ENCODE results near the gene CCDC74B. TPM values are rescaled to one million over a fixed set of nuclear protein-coding genes. Genes with fewer than 3 reads are reported as not detected.
"Not testable (repeated sequence)": the region's sequence is repeated elsewhere in the genome, so short reads cannot be mapped to it uniquely, and the experiment has no call there.

CCDC74B gene
- total RNA-seq, 2 donors from 2014 or later = 0.35 to 0.64 TPM

DNA sequence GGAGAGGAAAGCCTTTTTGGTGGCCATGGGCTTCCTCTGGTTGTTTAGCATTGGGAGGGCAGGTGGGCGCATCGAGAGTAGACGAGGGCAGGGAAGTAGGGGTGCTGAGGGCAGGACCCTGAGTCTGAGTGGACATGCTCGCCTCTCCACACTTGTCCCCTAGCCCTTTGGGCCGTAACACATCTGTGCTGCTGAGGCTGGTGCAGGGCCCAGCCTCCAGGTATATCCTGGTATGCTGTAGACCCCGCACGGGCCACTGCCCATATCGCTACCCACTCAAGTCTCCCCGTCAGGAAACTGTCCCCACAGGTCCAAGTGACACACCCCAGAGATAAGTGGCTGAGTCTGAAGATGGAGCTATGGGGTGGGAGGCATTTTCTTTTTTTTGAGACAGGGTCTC, 13.7 kb upstream of the CCDC74B start:
- no peak for DNase-seq
- no peak overlapping the region for H3K27ac ChIP-seq
- TF ChIP-seq, protein P1, sequence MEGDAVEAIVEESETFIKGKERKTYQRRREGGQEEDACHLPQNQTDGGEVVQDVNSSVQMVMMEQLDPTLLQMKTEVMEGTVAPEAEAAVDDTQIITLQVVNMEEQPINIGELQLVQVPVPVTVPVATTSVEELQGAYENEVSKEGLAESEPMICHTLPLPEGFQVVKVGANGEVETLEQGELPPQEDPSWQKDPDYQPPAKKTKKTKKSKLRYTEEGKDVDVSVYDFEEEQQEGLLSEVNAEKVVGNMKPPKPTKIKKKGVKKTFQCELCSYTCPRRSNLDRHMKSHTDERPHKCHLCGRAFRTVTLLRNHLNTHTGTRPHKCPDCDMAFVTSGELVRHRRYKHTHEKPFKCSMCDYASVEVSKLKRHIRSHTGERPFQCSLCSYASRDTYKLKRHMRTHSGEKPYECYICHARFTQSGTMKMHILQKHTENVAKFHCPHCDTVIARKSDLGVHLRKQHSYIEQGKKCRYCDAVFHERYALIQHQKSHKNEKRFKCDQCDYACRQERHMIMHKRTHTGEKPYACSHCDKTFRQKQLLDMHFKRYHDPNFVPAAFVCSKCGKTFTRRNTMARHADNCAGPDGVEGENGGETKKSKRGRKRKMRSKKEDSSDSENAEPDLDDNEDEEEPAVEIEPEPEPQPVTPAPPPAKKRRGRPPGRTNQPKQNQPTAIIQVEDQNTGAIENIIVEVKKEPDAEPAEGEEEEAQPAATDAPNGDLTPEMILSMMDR (IDR thresholded peaks at IDR 0.05) = no peak
- intact Hi-C loops (cut with DNase I) = loop anchor here (5.0 kb wide), 1 partner anchor 174 kb away; no protein-coding TSS in a partner anchor
- no peaks in the 10 kb centered on the region for H3K9me3 ChIP-seq
- H3K9ac ChIP-seq (ENCODE audit: low read depth in 2 of 2, low read length in 2 of 2) = no peak overlapping the region
- no peaks in the 10 kb centered on the region for H3K4me1 ChIP-seq
- H3K27me3 ChIP-seq = no peaks in the 10 kb centered on the region
- H3K36me3 ChIP-seq = no peaks in the 10 kb centered on the region
- H3K4me3 ChIP-seq = no peak overlapping the region

DNA sequence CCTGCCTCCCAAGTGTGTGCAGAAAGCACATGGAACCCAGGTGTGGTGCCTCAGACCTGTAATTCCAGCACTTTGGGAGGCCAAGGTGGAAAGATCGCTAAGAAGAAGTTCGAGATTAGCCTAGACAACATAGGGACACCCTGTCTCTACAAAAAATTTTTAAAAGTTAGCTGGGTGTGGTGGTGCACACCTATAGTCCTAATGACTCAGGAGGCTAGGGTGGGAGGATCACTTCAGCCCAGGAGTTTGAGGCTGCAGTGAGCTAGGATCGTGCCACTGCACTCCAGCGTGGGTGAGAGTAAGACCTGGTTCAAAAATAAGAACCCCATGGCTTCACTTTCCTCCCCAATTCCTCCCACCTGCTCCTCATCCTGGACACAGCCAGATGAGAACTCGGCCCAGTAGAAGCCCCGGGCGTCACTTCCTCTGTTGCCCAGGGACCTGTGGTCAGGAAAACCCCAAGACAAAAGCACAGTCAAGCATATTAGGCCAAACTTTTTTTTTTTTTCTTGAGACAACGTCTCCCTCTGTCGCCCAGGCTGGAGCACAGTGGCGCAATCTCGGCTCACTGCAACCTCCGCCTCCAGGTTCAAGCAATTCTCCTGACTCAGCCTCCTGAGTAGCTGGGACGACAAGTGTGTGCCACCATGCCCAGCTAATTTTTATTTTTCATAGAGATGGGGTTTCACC, 13.1 kb upstream of the CCDC74B start:
- DNase-seq, H3K36me3 ChIP-seq: not testable (repeated sequence)
- intact Hi-C loops (cut with DNase I) = loop anchor here (5.0 kb wide), 1 partner anchor 174 kb away; no protein-coding TSS in a partner anchor

GRCh38 chr2:130157354-130157753, 12.4 kb upstream of the CCDC74B start:
- not testable (repeated sequence) for H3K4me3 ChIP-seq; H3K27me3 ChIP-seq; H3K36me3 ChIP-seq; H3K4me1 ChIP-seq; H3K9me3 ChIP-seq; H3K9ac ChIP-seq (ENCODE audit: low read depth in 2 of 2, low read length in 2 of 2); H3K27ac ChIP-seq; DNase-seq
- intact Hi-C loops (cut with DNase I) = loop anchor here (5.0 kb wide), 1 partner anchor 175 kb away; no protein-coding TSS in a partner anchor

More for the DNA sequence above, 13.1 kb upstream of the CCDC74B start:
- H3K27me3 ChIP-seq; H3K9ac ChIP-seq (ENCODE audit: low read depth in 2 of 2, low read length in 2 of 2); H3K9me3 ChIP-seq; H3K4me1 ChIP-seq; H3K4me3 ChIP-seq; H3K27ac ChIP-seq: not testable (repeated sequence)

DNA sequence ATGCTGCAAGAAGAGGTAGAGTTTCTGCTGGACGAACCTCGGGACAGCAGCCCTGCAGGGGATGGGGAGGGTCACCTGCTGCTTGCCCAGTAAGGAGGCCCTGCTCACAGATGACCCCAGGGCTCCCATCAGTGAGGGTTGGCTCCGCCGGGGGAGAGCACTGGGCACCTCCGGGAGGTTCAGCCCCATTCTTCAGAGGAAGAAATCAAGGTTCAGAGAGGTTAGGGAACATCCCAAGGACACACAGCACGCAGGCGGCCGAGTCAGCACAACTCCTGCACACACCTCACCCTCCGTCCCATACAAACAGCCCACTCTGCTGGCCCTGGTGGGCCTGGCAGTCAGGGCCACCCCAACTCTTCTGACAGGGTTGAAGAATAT, 11.7 kb upstream of the CCDC74B start:
- Histone ChIP-seq H3K9ac (ENCODE audit: low read depth in 2 of 2, low read length in 2 of 2) (no peak overlapping the region), H3K4me3 (no peak overlapping the region), H3K27ac (no peak overlapping the region), H3K4me1 (no peaks in the 10 kb centered on the region), H3K27me3 (no peaks in the 10 kb centered on the region), H3K36me3 (no peaks in the 10 kb centered on the region), H3K9me3 (no peaks in the 10 kb centered on the region)
- DNase-seq = no peak
- TF ChIP-seq, protein P1 (IDR thresholded peaks at IDR 0.05) = no peak
- intact Hi-C loops (cut with DNase I) = loop anchor here (5.0 kb wide), 1 partner anchor 176 kb away; no protein-coding TSS in a partner anchor

DNA sequence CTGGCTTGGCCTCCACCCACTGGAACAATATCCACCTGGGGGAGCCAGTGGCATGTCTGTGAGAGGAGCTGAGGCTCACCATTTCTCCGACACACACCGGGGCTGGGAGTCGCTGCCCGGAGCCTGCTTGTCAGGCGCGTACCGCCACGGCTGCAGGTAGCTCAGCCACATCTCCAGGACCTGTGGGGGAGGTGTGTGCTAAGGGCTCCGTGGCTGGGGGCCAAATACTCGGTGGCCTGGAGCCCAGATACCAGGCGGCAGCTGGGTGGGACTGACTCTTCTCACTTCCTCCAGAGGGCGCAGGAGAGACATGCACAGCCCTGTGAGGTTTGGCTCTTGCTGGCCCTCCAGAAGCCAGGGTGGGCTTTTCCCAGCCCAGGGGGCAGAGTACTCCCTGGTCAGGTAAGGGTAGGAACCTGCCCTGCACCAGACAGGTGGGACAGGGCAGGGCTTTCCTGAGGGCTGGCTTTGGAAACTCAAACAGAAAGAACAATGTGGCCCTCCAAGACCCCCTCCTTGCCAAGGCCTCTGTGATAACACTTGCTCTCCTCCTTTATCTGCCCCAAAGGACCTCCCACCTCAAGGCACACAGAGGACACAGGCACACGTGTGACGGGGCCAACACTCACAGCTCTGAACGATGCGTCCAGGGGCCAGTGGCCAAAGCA, 11.2 kb upstream of the CCDC74B start:
- not testable (repeated sequence) for H3K4me1 ChIP-seq; H3K27ac ChIP-seq; H3K27me3 ChIP-seq; H3K9ac ChIP-seq (ENCODE audit: low read depth in 2 of 2, low read length in 2 of 2); H3K36me3 ChIP-seq; H3K4me3 ChIP-seq; H3K9me3 ChIP-seq
- intact Hi-C loops (cut with DNase I) = loop anchor here (5.0 kb wide), 1 partner anchor 176 kb away; no protein-coding TSS in a partner anchor
- TF ChIP-seq, protein P1 (IDR thresholded peaks at IDR 0.05) = peak; percentile 54
- DNase-seq = peak; percentile 49

- no peak overlapping the region for H3K27ac ChIP-seq
- TF ChIP-seq, protein P1 (IDR thresholded peaks at IDR 0.05) = no peak
- intact Hi-C loops (cut with DNase I) = loop anchor here (5.0 kb wide), 1 partner anchor 177 kb away; no protein-coding TSS in a partner anchor
- no peak overlapping the region for H3K9ac ChIP-seq (ENCODE audit: low read depth in 2 of 2, low read length in 2 of 2)
- DNase-seq = no peak
- H3K4me1 ChIP-seq = no peaks in the 10 kb centered on the region
- H3K9me3 ChIP-seq = no peaks in the 10 kb centered on the region
- H3K36me3 ChIP-seq = no peaks in the 10 kb centered on the region
- H3K27me3 ChIP-seq = no peaks in the 10 kb centered on the region
- H3K4me3 ChIP-seq = no peak overlapping the region
These were observed 10.2 kb upstream of the CCDC74B start for GRCh38 chr2:130154773-130155765.

DNA sequence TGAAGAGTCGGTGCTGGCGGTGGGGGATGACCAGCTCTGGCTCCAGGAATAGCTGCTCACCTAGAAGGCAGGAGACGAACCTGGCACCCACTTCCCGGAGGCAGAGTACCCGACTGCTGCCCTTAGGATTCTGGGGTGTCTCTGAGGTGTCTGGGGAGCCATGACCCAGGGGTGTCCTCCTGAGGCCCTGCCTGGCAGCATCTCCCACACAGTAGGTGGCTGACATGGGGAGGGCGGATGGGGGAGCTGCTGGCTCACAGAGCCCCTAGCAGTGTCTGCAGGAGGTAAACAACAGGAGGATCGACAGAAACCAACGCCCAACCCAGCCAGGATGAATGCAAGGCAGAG, 9.5 kb upstream of the CCDC74B start:
- DNase-seq; H3K36me3 ChIP-seq; H3K4me3 ChIP-seq; H3K4me1 ChIP-seq; intact Hi-C loops (cut with DNase I); H3K27ac ChIP-seq; H3K9ac ChIP-seq (ENCODE audit: low read depth in 2 of 2, low read length in 2 of 2); H3K9me3 ChIP-seq; H3K27me3 ChIP-seq: not testable (repeated sequence)

DNA sequence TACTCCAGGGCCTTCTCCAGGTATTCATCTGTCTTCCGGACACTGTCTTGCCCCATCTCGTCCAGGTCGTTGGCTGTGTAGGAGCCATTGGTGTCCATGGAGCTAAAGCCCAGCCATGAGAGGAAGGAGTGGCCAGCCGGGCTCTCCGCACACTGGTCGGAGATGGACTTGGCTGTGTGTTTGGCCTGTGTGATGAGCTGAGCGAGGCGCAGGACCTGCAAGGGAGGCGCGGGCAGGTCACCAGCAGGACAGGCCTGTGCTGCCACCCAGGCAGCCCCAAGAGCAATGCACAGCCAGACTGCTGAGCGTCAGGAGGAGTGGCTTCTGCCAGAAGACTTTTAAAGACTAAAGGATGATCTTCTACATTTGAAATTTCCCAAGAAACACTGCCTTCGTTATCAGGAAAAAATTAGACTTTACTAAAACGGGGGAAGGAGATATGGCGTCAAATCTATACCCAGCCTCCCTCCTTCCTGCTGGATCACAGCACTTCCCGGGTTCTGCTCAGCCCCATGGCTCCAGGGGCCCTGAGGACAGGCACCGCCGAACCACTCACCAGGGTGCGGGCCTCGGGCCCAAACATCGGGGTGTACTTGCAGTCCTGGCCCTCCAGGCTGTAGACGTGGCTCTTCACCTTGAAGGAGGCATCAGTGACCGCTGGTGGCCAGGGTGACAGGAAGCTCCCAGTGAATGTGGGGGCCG, 9.0 kb upstream of the CCDC74B start:
- H3K4me3 ChIP-seq; intact Hi-C loops (cut with DNase I); H3K9ac ChIP-seq (ENCODE audit: low read depth in 2 of 2, low read length in 2 of 2); H3K27me3 ChIP-seq; H3K9me3 ChIP-seq; H3K36me3 ChIP-seq; H3K27ac ChIP-seq; DNase-seq; H3K4me1 ChIP-seq: not testable (repeated sequence)

Data from colonic mucosa (tissue), 4 donors.